ENCODE results near the gene TBX22. TPM values are rescaled to one million over a fixed set of nuclear protein-coding genes. Genes with fewer than 3 reads are reported as not detected.

TBX22 gene
- total and polyA plus RNA-seq, 2 of the 8 experiments (the other 6 are each of a cell fraction or from before 2014, with no cell fraction given): 0.63 to 0.68 TPM

GRCh38 chrX:80011522-80011921 lies 3.0 kb upstream of the TBX22 start (continued):
- TF ChIP-seq CHD7 (IDR thresholded peaks at IDR 0.05; ENCODE audit: insufficient replicate concordance, low read length) (no peak), KDM4A (IDR thresholded peaks at IDR 0.05; ENCODE audit: low read depth, low read length, severe bottlenecking) (no peak), HDAC6 (IDR thresholded peaks at IDR 0.05; ENCODE audit: low read depth, low read length) (no peak), TAF1 (IDR thresholded peaks at IDR 0.05; ENCODE audit: low read depth, low read length) (no peak), YY1 (IDR thresholded peaks at IDR 0.05; ENCODE audit: low read depth, low read length) (no peak), JUN (IDR thresholded peaks at IDR 0.05; ENCODE audit: low read depth, low read length) (no peak), RXRA (IDR thresholded peaks at IDR 0.05; ENCODE audit: insufficient read depth, low read depth, low read length) (no peak), EGR1 (IDR thresholded peaks at IDR 0.05; ENCODE audit: borderline replicate concordance, low read depth, low read length) (no peak), E2F6 (IDR thresholded peaks at IDR 0.05) (no peak), EZH2 (IDR thresholded peaks at IDR 0.05; ENCODE audit: low read depth, low read length, severe bottlenecking) (no peak), CEBPB (IDR thresholded peaks at IDR 0.05; ENCODE audit: low read depth, low read length) (no peak)

Data from H1 (cell line).